GM23338 (cell line): ENCODE data around the gene BAG5.

Experiments used
- CREB1 ChIP-seq: fragments of 250-450 bp; sonication (Bioruptor Pico); IDR thresholded peaks from 2 replicates; pipeline ENCODE4 v1.5.0; 2020; ENCODE audit warnings: low read depth, mild to moderate bottlenecking, moderate library complexity
- CTCF ChIP-seq, 2 experiments: fragments of 200-600 bp in 1 of 2; sonication (generic) in 1 of 2; conservative IDR thresholded peaks; 2 replicates each; pipeline versions ENCODE4 v1.5.1 to v1.6.1; 2016 to 2017; ENCODE audit warnings: antibody characterized with exemption in 2 of 2, low read depth in 2 of 2, mild to moderate bottlenecking in 2 of 2, moderate library complexity in 1 of 2
- ETS1 ChIP-seq: IDR thresholded peaks from 2 replicates; pipeline ENCODE4 v1.6.1; 2016; ENCODE audit warnings: antibody characterized with exemption
- EZH2 ChIP-seq: fragments of 200-600 bp; sonication (generic); IDR thresholded peaks from one replicate; pipeline ENCODE4 v1.8.0; 2017; ENCODE audit warnings: antibody characterized with exemption, mild to moderate bottlenecking, low read depth; ENCODE audit not compliant: unreplicated experiment
- EZH2phosphoT487 ChIP-seq: fragments of 200-600 bp; sonication (generic); IDR thresholded peaks from one replicate; pipeline ENCODE4 v1.8.1; 2018; ENCODE audit warnings: antibody characterized with exemption; ENCODE audit not compliant: unreplicated experiment
- JUNB ChIP-seq: IDR thresholded peaks from one replicate; pipeline ENCODE4 v1.6.1; 2016; ENCODE audit warnings: antibody characterized with exemption; ENCODE audit not compliant: unreplicated experiment
- POLR2AphosphoS5 ChIP-seq: IDR thresholded peaks from 2 replicates; pipeline ENCODE4 v1.6.1; 2016; ENCODE audit warnings: antibody characterized with exemption, low read depth
- STAT1 ChIP-seq: IDR thresholded peaks from one replicate; pipeline ENCODE4 v1.6.1; 2016; ENCODE audit warnings: antibody characterized with exemption; ENCODE audit not compliant: unreplicated experiment
- ZNF462 ChIP-seq: fragments of 250-450 bp; sonication (Bioruptor Pico); IDR thresholded peaks from 2 replicates; pipeline ENCODE4 v1.5.0; 2020; ENCODE audit warnings: mild to moderate bottlenecking, moderate library complexity
- TF ChIP-seq, protein P1 (sequence below): IDR thresholded peaks from one replicate; pipeline ENCODE4 v1.6.1; 2018; ENCODE audit warnings: antibody characterized with exemption; ENCODE audit not compliant: unreplicated experiment

DNA sequence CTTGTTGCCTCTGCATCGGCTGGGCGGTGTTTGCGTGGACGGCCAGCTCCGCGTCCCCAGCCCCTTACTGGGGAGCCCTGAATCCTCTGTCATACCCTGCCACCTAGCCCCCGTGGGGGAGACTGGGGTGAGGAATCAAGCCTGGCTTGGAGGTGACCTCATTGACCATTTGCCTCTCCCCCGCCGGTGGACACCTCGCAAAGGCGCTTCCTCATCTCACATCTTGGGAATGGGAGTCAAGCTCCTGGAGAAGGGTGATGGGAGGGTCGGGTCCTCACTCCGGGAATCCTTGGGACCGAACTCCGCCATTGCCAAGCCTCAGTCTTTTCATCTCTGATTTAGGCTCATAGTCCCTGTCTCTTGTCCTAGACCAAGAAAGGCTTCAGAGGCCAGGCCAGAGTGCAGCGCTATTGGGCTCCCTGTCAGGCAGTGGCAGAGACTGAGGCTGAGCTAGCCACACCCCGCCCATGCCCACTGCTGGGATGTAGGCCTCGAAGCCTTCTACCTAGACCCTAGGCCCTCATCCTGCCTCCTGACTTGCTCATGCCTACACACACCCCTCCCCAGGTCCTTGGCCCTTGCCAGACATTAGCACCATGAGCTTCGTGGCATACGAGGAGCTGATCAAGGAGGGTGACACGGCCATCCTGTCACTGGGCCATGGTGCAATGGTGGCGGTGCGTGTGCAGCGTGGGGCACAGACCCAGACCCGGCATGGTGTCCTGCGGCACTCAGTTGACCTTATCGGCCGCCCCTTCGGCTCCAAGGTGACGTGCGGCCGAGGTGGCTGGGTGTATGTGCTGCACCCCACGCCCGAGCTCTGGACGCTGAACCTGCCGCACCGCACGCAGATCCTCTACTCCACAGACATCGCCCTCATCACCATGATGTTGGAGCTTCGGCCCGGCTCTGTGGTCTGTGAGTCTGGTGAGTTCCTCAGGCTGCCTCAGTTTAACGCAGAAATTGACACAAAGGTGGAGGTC is 32.8 kb downstream of the BAG5 start:
- TF ChIP-seq CTCF (conservative IDR thresholded peaks at IDR 0.05; ENCODE audit: low read depth in 2 of 2) (no peak), EZH2 (no peak), ZNF462 (CRISPR knock-in tag) (no peak), STAT1 (no peak), POLR2AphosphoS5 (0 out of 2 replicates have a peak, but pooled peaks have one; percentile 3), EZH2phosphoT487 (no peak), JUNB (no peak), CREB1 (no peak), ETS1 (no peak)
- TF ChIP-seq, protein P1, sequence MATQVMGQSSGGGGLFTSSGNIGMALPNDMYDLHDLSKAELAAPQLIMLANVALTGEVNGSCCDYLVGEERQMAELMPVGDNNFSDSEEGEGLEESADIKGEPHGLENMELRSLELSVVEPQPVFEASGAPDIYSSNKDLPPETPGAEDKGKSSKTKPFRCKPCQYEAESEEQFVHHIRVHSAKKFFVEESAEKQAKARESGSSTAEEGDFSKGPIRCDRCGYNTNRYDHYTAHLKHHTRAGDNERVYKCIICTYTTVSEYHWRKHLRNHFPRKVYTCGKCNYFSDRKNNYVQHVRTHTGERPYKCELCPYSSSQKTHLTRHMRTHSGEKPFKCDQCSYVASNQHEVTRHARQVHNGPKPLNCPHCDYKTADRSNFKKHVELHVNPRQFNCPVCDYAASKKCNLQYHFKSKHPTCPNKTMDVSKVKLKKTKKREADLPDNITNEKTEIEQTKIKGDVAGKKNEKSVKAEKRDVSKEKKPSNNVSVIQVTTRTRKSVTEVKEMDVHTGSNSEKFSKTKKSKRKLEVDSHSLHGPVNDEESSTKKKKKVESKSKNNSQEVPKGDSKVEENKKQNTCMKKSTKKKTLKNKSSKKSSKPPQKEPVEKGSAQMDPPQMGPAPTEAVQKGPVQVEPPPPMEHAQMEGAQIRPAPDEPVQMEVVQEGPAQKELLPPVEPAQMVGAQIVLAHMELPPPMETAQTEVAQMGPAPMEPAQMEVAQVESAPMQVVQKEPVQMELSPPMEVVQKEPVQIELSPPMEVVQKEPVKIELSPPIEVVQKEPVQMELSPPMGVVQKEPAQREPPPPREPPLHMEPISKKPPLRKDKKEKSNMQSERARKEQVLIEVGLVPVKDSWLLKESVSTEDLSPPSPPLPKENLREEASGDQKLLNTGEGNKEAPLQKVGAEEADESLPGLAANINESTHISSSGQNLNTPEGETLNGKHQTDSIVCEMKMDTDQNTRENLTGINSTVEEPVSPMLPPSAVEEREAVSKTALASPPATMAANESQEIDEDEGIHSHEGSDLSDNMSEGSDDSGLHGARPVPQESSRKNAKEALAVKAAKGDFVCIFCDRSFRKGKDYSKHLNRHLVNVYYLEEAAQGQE: no peak
